Astrocyte (in vitro differentiated cells and primary cell): ENCODE data around the gene MAML2. TPM values are rescaled to one million over a fixed set of nuclear protein-coding genes. Genes with fewer than 3 reads are reported as not detected.
A peak's percentile ranks its signal among the peaks of the same experiment; 100 is the strongest.

Source experiments
- DNase-seq: peaks from one replicate; pipeline ENCODE4 v3.0.0-alpha.2; 2010; ENCODE audit warnings: low read depth
- FAIRE-seq: peaks from 2 replicates; lab custom pipeline; 2011; peaks lifted over from hg19 to GRCh38; lab: Jason Lieb, UNC
- H2AFZ ChIP-seq: 2 replicates; pipeline ENCODE4 v1.6.0; 2012; ENCODE audit warnings: low read depth, low read length, inconsistent platforms
- H3K27ac ChIP-seq: 2 replicates; pipeline ENCODE4 v1.5.1; 2011; ENCODE audit warnings: low read depth, low read length, inconsistent platforms
- H3K27me3 ChIP-seq: 2 replicates; pipeline ENCODE4 v1.6.0; 2011; ENCODE audit warnings: low read length, inconsistent platforms; ENCODE audit not compliant: insufficient read depth
- H3K36me3 ChIP-seq: 2 replicates; pipeline ENCODE4 v1.5.1; 2011; ENCODE audit warnings: low read length, inconsistent platforms; ENCODE audit not compliant: insufficient read depth
- H3K4me1 ChIP-seq: 2 replicates; pipeline ENCODE4 v1.5.1; 2011; ENCODE audit warnings: low read length, inconsistent platforms; ENCODE audit not compliant: insufficient read depth
- H3K4me2 ChIP-seq: 2 replicates; pipeline ENCODE4 v1.6.0; 2012; ENCODE audit warnings: low read length, inconsistent platforms
- H3K4me3 ChIP-seq: 2 replicates; pipeline ENCODE4 v1.5.1; 2011; ENCODE audit warnings: low read depth, mild to moderate bottlenecking, low read length, inconsistent platforms; ENCODE audit not compliant: insufficient read depth
- H3K79me2 ChIP-seq: 2 replicates; pipeline ENCODE4 v1.6.0; 2012; ENCODE audit warnings: mild to moderate bottlenecking, low read length, inconsistent platforms; ENCODE audit not compliant: insufficient read depth
- H3K9ac ChIP-seq: 2 replicates; pipeline ENCODE4 v1.6.0; 2012; ENCODE audit warnings: mild to moderate bottlenecking, low read length, inconsistent platforms
- H3K9me3 ChIP-seq: 2 replicates; pipeline ENCODE4 v1.5.1; 2012; ENCODE audit warnings: low read depth, mild to moderate bottlenecking, low read length, inconsistent platforms; ENCODE audit not compliant: insufficient read depth
- H4K20me1 ChIP-seq: 2 replicates; pipeline ENCODE4 v1.6.0; 2012; ENCODE audit warnings: low read length, inconsistent platforms; ENCODE audit not compliant: insufficient read depth
- H3K27ac Mint-ChIP-seq: one replicate; pipeline ENCODE4 v1.8.0; 2021; ENCODE audit warnings: mild to moderate bottlenecking, mixed read lengths; ENCODE audit not compliant: unreplicated experiment
- H3K27me3 Mint-ChIP-seq: one replicate; pipeline ENCODE4 v1.8.0; 2021; ENCODE audit warnings: low read depth, mixed read lengths; ENCODE audit not compliant: unreplicated experiment
- H3K36me3 Mint-ChIP-seq: one replicate; pipeline ENCODE4 v1.8.0; 2021; ENCODE audit warnings: low read depth, mixed read lengths; ENCODE audit not compliant: unreplicated experiment
- H3K4me1 Mint-ChIP-seq: one replicate; pipeline ENCODE4 v1.8.0; 2021; ENCODE audit warnings: low read depth, mixed read lengths; ENCODE audit not compliant: unreplicated experiment
- H3K4me3 Mint-ChIP-seq: one replicate; pipeline ENCODE4 v1.8.0; 2021; ENCODE audit warnings: mild to moderate bottlenecking, moderate library complexity, mixed read lengths; ENCODE audit not compliant: unreplicated experiment
- H3K9me3 Mint-ChIP-seq: one replicate; pipeline ENCODE4 v1.8.0; 2021; ENCODE audit warnings: mild to moderate bottlenecking, mixed read lengths; ENCODE audit not compliant: unreplicated experiment
- CTCF ChIP-seq: IDR thresholded peaks from 2 replicates; pipeline ENCODE4 v1.5.1; 2011; ENCODE audit warnings: low read depth, mild to moderate bottlenecking, inconsistent platforms, low read length, moderate library complexity; ENCODE audit not compliant: insufficient read depth
- EZH2 ChIP-seq: IDR thresholded peaks from 2 replicates; pipeline ENCODE4 v1.6.1; 2012; ENCODE audit warnings: mild to moderate bottlenecking, low read length, inconsistent platforms; ENCODE audit not compliant: insufficient read depth
- total RNA-seq: library from RNA; stranded (reverse); gene quantifications from 2 replicates; pipeline ENCODE4 v1.2.1, GENCODE V29; 2021

The MAML2 gene
- total RNA-seq, 1 donor from 2014 or later = 27.4 TPM

GRCh38 chr11:96067160-96067559 is 275.8 kb downstream of the MAML2 start:
- Mint-ChIP-seq H3K4me1 (peaks cover 25% of the 10 kb centered on the region), H3K27me3 (no peaks in the 10 kb centered on the region), H3K9me3 (no peaks in the 10 kb centered on the region), H3K27ac (no peak overlapping the region), H3K36me3 (peaks cover 7% of the 10 kb centered on the region), H3K4me3 (no peak overlapping the region)
- Histone ChIP-seq H3K9ac (no peak overlapping the region), H3K4me1 (peaks cover 6% of the 10 kb centered on the region), H3K27me3 (no peaks in the 10 kb centered on the region), H3K4me2 (no peak overlapping the region), H4K20me1 (peaks cover 8% of the 10 kb centered on the region), H3K27ac (no peak overlapping the region), H3K36me3 (peaks cover 2% of the 10 kb centered on the region), H3K79me2 (peaks cover 8% of the 10 kb centered on the region), H2AFZ (no peak overlapping the region), H3K4me3 (no peak overlapping the region), H3K9me3 (no peaks in the 10 kb centered on the region)
- no peak for DNase-seq
- peak; percentile 60 for FAIRE-seq
- TF ChIP-seq EZH2 (no peak), CTCF (no peak)

- no peak for DNase-seq
- Mint-ChIP-seq H3K9me3 (no peaks in the 10 kb centered on the region), H3K27ac (no peak overlapping the region), H3K27me3 (no peaks in the 10 kb centered on the region), H3K36me3 (peaks cover 3% of the 10 kb centered on the region), H3K4me1 (peaks cover 36% of the 10 kb centered on the region), H3K4me3 (no peak overlapping the region)
- peaks cover 8% of the 10 kb centered on the region for H4K20me1 ChIP-seq
- no peak overlapping the region for H2AFZ ChIP-seq
- H3K27me3 ChIP-seq = no peaks in the 10 kb centered on the region
- TF ChIP-seq CTCF (no peak), EZH2 (no peak)
- H3K4me3 ChIP-seq = no peak overlapping the region
- H3K9me3 ChIP-seq = no peaks in the 10 kb centered on the region
- H3K4me1 ChIP-seq = peaks cover 6% of the 10 kb centered on the region
- H3K4me2 ChIP-seq = no peak overlapping the region
- H3K79me2 ChIP-seq = peaks cover 12% of the 10 kb centered on the region
- peaks cover 2% of the 10 kb centered on the region for H3K36me3 ChIP-seq
- no peak for FAIRE-seq
- H3K27ac ChIP-seq = no peak overlapping the region
- H3K9ac ChIP-seq = no peak overlapping the region
Observed at GRCh38 chr11:96065379-96065778, 277.6 kb downstream of the MAML2 start.

GRCh38 chr11:96063886-96064285 is 279.1 kb downstream of the MAML2 start:
- TF ChIP-seq EZH2 (no peak), CTCF (no peak)
- no peak overlapping the region for H3K4me3 ChIP-seq
- no peak overlapping the region for H3K4me2 ChIP-seq
- no peak overlapping the region for H3K9ac ChIP-seq
- no peak overlapping the region for H3K4me3 Mint-ChIP-seq
- no peaks in the 10 kb centered on the region for H3K27me3 ChIP-seq
- DNase-seq = no peak
- no peak overlapping the region for H3K27ac ChIP-seq
- no peak overlapping the region for H3K27ac Mint-ChIP-seq
- H3K36me3 ChIP-seq = peaks cover 2% of the 10 kb centered on the region
- H3K27me3 Mint-ChIP-seq = no peaks in the 10 kb centered on the region
- H3K36me3 Mint-ChIP-seq = peaks cover 5% of the 10 kb centered on the region
- no peaks in the 10 kb centered on the region for H3K9me3 ChIP-seq
- no peak for FAIRE-seq
- H3K79me2 ChIP-seq = peaks cover 12% of the 10 kb centered on the region
- no peak overlapping the region for H2AFZ ChIP-seq
- peaks cover 37% of the 10 kb centered on the region for H3K4me1 Mint-ChIP-seq
- peaks cover 6% of the 10 kb centered on the region for H3K4me1 ChIP-seq
- H4K20me1 ChIP-seq = peaks cover 8% of the 10 kb centered on the region
- H3K9me3 Mint-ChIP-seq = no peaks in the 10 kb centered on the region
